Fibroblast of skin of back (primary cell): ENCODE data around the gene PLXNA4. TPM values are rescaled to one million over a fixed set of nuclear protein-coding genes. Genes with fewer than 3 reads are reported as not detected.
"Not testable (repeated sequence)": the region's sequence is repeated elsewhere in the genome, so short reads cannot be mapped to it uniquely, and the experiment has no call there.

Experiments used
- DNase-seq: peaks from one replicate; pipeline ENCODE4 v3.0.0-alpha.2; 2013
- polyA plus RNA-seq, 2 experiments: library from polyadenylated mRNA; unstranded; fragments of 120-200 nt; gene quantifications; one replicate each; pipeline ENCODE4 v1.2.1, GENCODE V29; 2013; ENCODE audit not compliant: insufficient read length in 2 of 2

The PLXNA4 gene
- polyA plus RNA-seq (2013, experiment 1 of 2; ENCODE audit: insufficient read length) = 4.3 TPM
- 10.8 TPM for polyA plus RNA-seq (2013, experiment 2 of 2; ENCODE audit: insufficient read length)

DNA sequence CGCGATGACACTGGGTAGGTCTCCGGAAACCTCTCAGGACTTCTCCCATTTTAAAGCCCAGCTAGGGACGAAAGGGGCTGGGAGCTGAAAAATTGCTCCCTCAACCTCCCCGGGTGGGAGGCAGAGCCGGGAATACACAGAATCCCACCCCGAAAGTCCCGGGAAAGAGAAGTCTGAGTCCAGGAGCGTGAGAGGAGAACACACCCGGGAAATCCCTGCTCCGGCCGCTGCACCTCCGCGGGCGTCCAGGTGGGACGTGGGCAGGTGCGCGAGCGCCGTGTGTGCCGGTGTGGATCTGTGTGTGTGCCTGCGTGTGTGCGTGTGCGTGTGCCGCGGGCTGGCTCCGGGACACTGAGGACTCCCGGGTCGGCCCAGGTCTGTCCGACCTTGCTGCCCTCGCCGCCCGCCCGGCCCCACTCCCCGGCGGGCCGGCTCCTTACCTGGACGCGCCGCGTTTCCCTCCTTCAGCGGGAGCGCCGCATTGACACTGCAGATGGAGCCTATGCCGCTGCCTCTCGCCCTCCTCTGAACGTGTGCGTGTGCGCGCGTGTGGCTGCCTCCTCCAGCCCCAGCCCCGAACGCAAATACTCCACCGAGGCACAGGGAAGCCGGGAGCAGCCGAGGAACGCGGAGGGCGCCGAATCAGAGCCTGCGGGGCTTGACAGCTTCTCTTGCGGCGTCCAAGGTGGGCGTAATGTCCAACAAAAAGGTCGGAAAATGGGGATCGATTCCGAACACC lies at the start of gene PLXNA4:
PLXNA4 (minus strand) TSS at position 489 of the 739 bp plus-strand sequence. CDS start 67,777 bp downstream, outside the sequence.
- DNase-seq = no peak

DNA sequence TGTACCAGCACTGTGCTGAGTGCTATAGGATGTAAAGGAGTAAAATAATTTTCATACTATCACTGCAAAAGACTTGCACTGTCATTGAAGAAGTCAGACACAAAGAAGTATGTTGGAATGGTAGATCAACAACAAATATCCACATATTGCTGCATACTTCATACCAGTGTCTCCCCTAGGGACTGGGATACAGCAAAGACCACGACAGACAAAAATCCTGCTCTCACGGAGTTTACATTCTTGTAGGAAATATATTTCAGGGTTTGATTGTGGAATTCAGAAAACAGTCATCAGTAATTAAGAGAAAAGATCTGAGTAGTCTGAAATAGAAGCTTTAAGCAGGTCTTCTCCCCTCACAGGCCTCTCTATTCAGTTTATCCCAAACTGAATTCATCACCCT lies 49.4 kb upstream of the PLXNA4 start:
- peak; percentile 36 for DNase-seq

GRCh38 chr7:132622081-132622480 lies 45.8 kb upstream of the PLXNA4 start:
- DNase-seq = no peak

DNA sequence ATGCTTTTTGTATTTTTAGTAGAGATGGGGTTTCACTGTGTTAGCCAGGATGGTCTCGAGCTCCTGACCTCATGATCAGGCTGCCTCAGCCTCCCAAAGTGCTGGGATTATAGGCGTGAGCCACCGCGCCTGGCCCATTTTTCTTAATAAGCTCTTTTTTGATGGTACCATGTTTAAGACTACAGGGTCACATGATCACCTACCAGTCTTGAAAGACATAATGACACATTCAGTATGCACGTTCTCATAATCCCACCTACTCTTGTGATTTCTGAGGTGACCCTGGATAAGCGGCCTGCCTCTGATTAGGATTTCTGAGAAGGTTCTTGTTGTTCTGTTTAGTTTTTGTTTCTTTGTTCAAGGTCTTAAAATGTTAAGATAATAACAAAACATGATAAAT lies 43.7 kb upstream of the PLXNA4 start:
- no peak for DNase-seq

DNA sequence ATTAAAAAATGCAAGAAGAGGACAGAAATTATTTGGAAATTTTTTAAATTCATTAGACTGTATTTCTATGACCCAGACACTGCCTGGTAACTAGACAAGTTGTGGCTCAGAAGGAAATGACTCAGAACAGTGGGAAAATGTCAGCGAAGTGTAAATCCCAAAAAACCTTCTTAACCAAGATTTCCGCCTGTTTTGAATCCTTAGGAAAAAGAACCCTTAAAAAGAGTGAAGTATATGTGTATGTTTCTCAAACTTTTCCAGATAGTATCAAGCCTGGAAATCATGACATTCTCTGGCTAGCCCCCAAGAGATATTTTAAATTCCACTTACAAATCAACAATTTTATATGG lies 42.7 kb upstream of the PLXNA4 start:
- DNase-seq = peak; percentile 71

- DNase-seq = no peak
Measured at GRCh38 chr7:132618271-132618955, 42.1 kb upstream of the PLXNA4 start.

DNA sequence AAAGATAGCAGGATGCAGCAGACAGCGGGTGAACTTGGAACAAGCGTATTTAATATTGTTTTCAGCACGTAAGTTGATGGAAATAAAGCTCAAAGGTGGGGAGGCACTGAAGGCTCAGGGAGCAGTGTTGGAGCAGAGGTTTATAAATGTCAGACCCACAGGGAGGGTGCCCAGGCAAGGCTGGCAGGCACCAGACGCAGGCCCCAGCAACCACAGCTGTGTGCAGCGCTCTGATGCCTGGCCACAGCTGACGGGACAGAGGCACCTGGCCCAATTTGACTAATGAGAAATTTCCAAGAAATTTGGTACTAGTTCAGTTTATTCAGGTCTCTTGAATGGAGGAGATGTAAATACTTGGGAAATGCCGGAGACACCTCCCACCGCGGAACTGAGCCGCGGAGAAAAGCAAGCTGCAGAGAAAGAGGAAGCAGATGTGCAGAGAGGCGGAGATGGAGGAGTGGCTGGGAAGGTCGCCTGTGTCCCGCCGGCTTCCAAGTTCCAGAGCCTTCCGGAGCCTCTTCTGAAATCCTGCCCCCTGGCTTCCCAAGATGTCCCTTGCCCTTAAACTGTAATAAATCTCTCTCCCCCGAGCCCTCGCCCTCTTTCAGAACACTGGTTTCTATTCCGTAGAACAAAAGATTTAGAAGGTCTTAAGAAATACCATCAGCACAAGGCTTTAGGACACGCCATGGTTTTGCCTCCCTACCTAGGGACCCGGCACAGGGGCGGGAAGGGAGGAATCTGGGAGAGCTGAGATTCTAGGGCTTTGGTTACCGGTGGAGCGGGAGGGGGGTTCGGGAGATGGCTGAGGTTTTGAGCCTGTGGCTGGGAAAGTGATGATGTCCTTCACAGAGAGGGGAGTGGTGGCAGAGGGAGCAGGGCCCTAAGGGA lies 38.4 kb upstream of the PLXNA4 start:
- DNase-seq = peak; percentile 43

DNA sequence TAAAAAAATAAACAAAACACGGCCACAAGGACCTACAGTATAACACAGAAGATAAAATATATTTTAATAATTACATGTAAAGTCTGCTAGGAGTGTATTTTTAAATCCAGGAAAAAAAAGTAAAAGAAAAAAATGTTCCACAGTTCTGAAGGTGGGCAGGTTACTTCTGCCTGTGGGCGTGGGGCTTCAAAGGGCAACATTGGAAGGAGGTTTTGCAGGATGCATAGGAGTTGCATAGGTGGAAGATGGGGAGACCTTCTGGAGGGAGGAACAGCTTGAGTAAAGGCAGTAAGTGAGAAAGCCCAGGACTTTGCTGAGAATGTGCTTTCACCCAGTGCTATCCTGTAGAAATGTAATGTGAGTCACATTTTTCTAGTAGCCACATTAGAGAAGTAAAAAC lies 37.5 kb upstream of the PLXNA4 start:
- no peak for DNase-seq

DNA sequence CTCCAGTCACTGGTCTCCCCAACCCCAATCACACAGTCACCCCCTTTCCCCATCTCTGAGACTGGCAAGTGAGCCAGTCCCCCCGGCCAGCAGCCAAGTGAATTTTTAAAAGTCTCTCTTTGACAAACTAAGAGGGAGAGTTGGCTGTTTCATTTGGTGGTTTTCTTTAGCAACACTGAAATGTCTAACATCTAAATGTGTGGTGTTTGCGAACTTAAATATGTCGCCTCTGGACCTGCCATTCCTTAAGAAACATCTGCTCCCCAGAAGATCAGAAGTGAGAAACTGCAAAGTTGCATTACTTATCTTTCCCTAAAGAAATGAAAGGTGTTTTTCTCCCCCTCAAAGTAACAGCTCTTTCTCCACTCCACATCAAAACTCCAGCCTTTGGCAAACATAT lies 34.7 kb upstream of the PLXNA4 start:
- no peak for DNase-seq

GRCh38 chr7:132609906-132610520 lies 33.7 kb upstream of the PLXNA4 start:
- no peak for DNase-seq

- DNase-seq = no peak
Measured at GRCh38 chr7:132609222-132609621, 33.0 kb upstream of the PLXNA4 start.

- no peak for DNase-seq
Measured at GRCh38 chr7:132608523-132608922, 32.3 kb upstream of the PLXNA4 start.

DNA sequence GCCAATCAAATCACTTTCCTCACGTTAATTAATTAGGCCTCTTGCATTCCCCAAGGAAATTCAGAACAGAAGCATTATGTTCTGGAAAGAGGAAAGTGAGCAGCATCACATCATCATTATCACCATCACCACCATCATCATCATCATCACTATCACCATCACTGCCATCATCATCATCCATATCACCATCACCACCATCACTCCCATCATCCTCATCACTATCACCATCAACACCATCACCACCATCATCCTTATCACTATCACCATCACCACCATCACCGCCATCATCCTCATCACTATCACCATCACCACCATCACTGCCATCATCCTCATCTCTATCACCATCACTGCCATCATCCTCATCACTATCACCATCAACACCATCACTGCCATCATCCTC lies 31.4 kb upstream of the PLXNA4 start:
- DNase-seq = no peak

DNA sequence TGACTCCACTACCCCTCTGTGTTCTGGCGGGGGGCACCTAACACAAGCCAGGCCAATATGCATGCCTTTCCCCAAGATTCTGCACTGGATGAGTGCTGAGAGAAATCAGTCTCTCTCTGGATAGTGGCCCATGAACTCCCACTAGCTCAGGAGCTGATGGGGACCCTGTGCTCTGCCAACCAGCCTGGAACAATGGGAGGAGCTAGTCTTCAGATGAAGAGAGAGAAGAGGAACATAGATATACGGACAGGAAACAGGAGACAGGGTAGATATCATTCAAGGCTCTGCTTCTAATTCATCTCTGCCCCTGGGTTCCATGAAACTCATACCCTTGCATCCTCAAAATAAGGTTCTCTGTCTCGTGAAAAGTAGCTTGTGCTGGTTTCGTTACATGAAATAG lies 27.9 kb upstream of the PLXNA4 start:
- no peak for DNase-seq

- no peak for DNase-seq
Measured at GRCh38 chr7:132603220-132603833, 27.1 kb upstream of the PLXNA4 start.

DNA sequence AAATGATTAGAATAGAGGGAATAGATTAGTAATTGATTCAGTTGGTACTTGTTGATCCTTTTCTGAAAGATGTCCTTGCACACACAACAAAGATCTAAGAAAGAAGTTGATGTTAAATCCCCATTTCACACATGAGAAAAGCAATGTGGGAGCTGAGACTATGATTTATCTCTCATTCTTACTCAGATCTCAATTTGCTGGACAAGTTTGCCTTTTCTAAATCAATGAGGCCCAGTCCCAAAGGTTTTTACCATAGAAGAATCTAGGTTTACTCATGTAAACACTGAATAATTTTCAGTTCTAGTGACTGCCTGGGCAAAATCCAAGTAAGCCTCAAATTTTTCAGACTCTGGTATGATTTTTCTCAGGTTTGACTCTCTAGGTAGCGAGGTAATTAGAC lies 25.5 kb upstream of the PLXNA4 start:
- DNase-seq = no peak

DNA sequence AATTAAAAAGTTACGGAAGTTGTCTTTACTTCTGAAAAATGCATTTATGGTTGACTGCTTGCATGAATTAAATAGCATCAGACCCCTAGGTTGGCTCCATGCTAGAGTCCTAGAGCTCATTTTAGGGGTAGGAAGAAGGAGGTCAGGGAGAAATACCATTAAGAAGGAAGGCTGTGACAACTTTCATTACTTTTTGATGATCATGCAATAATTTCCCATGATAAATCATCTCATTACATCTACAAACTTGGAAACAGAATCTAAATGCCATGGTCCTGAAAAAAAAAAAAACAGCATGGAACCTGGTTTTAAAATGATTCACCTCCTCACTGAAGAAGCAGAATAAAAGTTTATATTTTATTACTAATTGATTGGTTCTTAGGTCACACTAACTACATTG lies 20.3 kb upstream of the PLXNA4 start:
- no peak for DNase-seq

- not testable (repeated sequence) for DNase-seq
Measured at GRCh38 chr7:132594741-132595140, 18.5 kb upstream of the PLXNA4 start.

- no peak for DNase-seq
Measured at GRCh38 chr7:132592936-132593335, 16.7 kb upstream of the PLXNA4 start.

DNA sequence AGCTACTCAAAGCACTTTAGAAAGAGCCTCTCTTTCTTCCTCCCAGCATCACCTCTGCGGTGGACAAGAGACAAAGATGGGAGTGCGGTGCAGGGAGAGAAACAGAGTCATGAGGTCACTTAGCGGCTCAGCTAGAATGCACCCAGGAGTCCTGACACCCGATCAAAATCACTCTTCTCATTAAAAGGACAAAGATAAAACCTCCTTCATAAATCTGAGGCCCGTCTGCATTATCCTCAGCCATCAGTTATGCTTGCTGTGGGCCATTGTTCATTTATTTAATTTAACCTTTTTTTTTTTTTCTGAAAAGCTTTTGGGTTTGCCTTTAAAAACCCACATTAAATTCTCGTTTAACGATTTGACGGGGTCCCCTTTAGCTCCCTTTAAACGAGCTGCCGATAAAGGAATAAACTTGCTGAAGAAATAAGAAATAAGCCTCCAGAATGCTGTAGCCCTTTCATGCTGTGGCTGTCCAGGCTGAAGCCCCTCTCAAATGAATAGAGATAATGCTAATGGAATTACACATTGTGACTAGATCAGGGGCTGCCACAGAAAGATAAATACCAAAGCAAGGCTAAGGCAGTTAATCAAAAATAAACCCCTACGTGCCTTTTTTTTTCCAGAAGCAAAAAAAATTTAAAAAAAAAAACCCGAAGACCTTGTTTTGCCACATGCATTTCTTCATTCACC lies 16.1 kb upstream of the PLXNA4 start:
- no peak for DNase-seq

GRCh38 chr7:132590162-132590561 lies 13.9 kb upstream of the PLXNA4 start:
- DNase-seq = peak; percentile 30

DNA sequence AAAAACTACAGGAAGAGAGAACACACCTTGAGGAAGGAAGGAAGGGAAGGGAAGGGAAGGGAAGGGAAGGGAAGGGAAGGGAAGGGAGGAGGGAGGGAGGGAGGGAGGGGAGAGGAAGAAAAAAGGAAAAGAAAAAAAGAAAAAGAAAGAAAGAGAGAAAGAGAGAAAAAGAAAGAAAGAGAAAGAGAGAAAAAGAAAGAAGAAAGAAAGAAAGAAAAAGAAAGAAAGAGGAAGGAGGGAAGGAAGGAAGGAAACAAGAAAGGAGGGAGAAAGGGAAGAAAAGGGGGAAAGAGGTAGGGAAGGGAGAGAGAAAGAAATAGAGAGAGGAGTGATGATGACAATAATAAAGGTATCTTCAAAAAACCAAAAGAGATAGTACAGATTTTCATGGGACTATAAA lies 12.3 kb upstream of the PLXNA4 start:
- no peak for DNase-seq
